NAMALWA (cell line): ENCODE data around the gene NOX4.

ENCODE experiments used
- DNase-seq: peaks from one replicate; pipeline ENCODE4 v3.0.0-alpha.2; 2015; ENCODE audit warnings: low spot score

The NOX4 gene

GRCh38 chr11:89490981-89491690, at the start of gene NOX4:
NOX4 (minus strand) TSS chr11:89491375; CDS start chr11:89491246, 129 bp downstream.
- no peak for DNase-seq

DNA sequence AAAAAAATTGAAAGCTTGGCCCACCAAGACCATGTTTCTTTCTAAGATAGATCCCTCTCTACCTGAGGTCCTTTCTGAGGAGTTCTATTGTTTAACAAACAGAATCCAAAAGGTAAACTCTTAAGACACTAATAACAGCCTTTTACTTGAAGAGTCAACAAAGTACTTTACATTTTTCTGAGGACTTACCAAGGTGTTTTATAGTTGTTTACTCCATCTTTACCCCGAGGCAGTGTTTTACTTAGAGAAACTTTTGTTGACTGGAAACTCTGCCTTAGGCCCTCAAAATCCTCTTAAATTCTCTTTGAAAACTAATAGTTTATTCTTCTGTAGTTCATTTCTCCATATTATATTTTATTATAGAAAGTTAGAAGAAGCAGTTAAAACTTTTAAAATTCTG, 49.7 kb upstream of the NOX4 start:
- no peak for DNase-seq

DNA sequence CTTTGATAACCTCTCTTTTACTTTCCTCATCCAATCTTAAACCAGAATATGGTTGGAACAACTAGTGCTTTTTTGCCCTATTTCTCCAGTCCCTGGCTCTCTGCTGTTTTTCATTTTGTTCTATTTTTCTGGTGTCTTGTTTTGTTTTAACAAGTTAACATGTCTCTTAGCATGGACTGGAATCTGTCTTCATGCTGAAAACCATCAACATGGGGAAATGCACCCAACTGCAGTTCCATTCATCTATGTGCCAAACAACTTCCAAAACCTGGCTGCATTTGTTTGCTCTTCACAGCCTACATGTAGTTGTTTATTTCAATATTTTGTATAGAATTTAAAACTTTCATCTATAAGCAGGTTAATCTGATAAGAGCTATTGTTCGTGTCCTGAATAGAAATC, 46.8 kb upstream of the NOX4 start:
- no peak for DNase-seq

DNA sequence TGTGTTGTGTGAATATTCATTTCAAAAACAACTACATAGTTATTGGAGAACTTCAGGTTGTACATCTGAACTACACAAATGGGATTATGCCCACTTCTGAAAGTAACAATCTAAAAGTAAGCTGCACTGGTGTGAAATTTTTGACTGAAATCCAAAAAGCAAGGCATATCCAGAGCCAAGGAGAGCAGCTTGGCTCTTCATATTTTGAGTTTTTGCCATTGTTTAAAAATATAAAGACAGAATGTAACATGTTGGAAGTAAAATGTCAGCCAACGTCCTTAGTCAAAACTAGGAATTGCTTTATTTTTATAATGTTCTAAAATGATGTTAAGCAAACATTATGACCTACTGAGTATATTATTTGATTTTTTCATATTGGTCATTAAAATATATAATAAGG, 45.8 kb upstream of the NOX4 start:
- no peak for DNase-seq

GRCh38 chr11:89535221-89535620, 44.0 kb upstream of the NOX4 start:
- DNase-seq = no peak

DNA sequence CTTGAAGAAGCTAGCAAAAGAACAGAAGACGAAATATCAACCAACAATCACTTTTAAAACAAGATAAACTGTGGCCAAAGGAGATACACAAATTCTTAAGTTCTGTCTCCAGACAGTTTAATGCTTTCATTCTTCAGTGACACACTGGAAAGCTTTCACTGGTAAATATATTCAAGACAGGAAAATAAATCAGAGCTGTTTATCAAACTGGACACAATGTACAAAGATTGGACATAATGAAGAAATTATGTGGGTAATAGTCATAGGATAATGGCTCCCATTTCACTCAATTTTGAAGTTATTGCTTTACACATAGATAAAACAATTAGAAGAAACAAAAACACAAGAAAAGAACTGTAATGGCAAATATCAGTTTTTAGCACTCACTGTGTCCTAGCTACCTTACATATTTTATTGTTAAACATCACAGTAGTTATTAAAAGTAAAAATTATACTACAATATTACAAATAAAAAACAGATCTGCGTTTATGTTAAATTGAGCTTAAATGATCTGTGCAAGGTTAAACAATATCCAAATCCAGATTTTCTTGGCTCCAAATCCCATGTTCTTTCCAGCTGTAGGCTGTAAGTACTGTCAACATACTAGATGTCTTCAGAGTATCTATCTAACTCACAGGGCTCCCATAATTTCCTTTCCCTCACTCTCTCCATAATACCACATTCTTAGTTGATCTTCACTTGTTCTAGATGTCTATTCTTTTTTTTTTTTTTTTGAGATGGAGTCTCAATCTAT, 38.6 kb upstream of the NOX4 start:
- no peak for DNase-seq

DNA sequence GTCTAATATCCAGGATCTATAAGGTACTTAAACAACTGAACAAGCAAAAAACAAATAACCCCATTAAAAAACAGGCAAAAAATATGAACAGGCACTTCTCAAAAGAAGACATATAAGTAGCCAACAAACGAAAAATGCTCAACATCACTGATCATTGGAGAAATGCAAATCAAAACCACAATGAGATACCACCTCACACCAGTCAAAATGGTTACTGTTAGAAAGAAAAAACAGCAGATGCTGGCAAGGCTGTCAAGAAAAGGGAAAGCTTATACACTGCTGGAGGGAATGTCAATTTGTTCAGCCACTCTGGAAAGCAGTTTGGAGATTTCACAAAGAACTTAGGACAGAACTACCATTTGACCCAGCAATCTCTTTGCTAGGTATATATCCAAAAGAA, 30.6 kb upstream of the NOX4 start:
- DNase-seq = no peak

- DNase-seq = no peak
Observed at GRCh38 chr11:89521294-89521693, 30.1 kb upstream of the NOX4 start.

DNA sequence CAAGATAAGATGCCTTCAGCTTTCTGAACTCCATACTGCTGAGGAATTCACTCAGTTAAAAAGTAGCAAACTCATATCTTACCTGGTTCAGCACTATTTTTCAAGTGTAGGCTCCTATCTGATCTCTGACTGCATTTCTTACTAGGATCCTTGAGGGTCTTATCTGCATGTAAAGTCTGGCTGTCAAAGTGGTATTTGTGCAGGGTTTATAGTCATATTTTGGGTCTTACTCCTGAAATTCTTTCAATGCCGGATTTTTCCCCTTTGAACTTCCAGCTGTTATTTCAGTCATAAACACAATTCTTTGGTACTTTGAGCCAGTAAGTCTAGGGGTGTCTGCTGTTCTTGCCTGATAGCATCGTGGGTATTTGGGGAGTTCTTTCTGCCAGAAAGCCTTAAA, 25.3 kb upstream of the NOX4 start:
- no peak for DNase-seq

DNA sequence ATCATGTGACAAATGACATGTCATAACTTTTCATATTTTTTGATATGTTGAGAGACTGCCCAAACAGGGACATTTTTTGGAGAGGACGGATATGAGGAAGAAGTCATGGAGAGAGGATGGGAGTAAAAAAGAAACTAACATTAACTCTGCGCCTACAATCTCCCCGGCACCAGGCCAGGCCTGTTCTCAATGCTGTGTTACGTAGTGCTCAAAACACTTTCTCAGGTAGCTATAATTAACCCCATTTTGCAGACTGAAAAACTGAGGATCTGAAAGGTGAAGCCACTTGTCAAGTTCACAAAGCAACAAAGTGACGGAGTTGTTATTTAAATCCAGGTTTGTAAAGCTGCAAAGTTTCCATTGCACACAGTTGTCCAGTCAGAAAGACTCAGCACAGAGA, 17.4 kb upstream of the NOX4 start:
- no peak for DNase-seq

GRCh38 chr11:89504270-89504669, 13.1 kb upstream of the NOX4 start:
- no peak for DNase-seq

GRCh38 chr11:89503422-89503821, 12.2 kb upstream of the NOX4 start:
- DNase-seq = no peak

DNA sequence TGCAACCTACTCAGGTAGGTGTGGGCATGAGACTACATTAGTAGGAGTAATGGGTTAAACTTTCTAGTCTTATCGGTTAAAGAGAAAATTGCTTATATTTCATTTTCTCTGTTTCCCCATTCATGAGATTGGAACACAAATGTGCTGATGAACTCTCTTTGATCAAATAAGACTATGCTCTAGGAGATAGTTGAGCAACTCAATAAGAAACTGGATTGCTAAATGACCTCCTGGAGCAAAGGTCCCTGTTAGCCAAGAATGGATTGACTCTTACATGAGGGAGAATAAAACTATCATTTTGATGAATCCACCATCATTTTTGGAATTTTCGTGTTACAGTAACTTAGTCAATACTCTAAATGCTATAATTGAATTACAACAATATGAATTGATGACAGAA, 11.1 kb upstream of the NOX4 start:
- no peak for DNase-seq

GRCh38 chr11:89500336-89500735, 9.2 kb upstream of the NOX4 start:
- no peak for DNase-seq

DNA sequence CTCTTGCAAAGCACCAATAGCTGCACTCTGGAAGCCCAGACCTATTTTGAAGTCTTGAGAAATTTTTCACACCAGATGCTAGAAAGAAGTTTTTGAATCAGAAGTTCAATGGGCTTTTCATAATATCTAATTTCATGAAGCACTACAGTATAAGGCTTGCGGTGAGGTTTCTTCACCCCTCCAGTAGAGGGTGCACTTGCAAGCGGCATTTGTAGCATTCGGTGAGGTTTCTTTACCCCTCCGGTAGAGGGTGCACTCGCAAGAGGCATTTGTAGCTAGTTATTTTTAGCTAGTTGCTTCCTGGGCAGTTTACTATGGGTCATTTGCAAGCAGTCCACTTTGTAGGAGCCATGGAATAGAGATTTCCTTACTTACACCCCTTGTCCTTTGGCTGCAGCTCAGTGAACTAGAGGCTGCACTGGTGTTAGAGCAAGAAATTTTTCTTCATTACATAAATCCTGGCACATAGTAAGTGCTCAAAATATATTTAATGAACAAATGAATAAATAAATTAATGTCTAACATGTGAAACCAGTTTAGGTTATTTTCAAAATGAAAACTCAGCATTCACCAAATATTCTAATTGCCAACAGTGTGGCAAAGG, 7.8 kb upstream of the NOX4 start:
- DNase-seq = peak; percentile 27

DNA sequence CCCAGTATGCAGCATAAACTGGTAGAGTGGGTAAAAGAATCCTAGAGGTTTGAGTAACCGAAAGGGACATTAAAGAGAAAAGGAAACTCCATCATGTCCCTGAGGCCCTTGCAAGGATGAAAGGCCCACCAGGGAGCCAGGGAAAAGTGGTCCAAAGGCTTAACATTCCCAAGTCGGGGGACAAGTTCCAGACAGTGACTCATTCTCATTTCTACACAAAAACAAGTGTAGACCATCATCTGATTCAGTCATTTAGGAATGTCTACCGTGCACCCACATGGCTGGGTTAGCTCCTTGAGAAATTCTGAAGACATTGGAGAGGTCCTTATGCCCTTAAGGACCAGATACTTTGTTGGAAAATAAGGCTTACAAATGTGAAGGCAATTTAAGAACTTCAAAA, 4.8 kb upstream of the NOX4 start:
- DNase-seq = no peak

GRCh38 chr11:89493431-89493830, 2.3 kb upstream of the NOX4 start:
- DNase-seq = no peak

GRCh38 chr11:89490602-89490980, 584 bp downstream of the NOX4 start:
- no peak for DNase-seq

- DNase-seq = no peak
Observed at GRCh38 chr11:89489930-89490329, 1.2 kb downstream of the NOX4 start.

GRCh38 chr11:89487016-89487415, 4.2 kb downstream of the NOX4 start:
- DNase-seq = no peak

DNA sequence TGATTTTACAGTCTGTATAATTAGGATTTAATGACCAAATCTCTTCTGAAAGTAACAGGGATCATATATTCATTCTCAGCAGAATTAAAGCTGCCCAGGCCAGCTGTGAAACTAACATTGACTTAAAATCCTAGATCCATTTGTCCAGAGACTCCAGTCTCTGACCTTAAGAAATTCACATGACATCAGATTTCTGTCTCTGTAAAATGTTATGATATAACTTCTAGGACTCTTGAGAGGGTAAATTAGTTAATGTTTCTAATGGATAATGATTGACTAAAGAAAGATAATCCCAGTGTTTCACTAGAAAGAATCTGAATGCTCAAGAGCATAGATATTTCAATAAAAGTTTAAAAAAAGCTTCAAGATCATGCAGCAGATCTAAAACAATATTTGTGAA, 6.3 kb downstream of the NOX4 start:
- DNase-seq = no peak

- no peak for DNase-seq
Observed at GRCh38 chr11:89477175-89477574, 14.0 kb downstream of the NOX4 start.

DNA sequence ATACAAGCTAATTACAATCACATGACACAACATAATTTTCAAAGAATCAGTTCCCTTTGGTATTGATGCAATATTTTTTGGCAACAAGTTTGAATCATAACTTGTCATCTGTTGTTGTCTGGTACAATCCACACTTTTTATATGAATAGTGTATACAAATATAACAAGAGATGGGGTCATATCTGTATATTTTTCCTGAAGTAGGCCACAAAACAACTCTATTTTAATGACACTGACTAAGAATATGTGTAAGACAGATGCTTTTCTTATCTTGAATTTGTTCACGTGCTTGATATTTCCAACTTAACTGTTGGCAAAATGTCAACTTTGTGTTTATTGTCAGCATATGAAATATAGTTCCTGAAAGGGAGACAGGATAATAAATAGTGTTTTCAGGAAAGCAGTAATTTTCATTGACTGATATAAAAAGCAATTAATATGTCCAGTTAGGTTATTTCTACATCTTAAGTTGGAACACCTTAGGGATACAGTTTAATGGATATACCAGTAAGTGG, 27.9 kb downstream of the NOX4 start:
- no peak for DNase-seq
